Osteoblast (primary cell): ENCODE results near the gene MAPK9. TPM values are rescaled to one million over a fixed set of nuclear protein-coding genes. Genes with fewer than 3 reads are reported as not detected.

Experiments
- DNase-seq: peaks from one replicate; pipeline ENCODE4 v3.0.0; 2011; ENCODE audit warnings: low spot score, mixed read lengths; ENCODE audit not compliant: insufficient read length; ENCODE audit errors: missing footprints
- H2AFZ ChIP-seq: 2 replicates; pipeline ENCODE4 v1.6.0; 2011; ENCODE audit warnings: mild to moderate bottlenecking, low read length
- H3K27ac ChIP-seq: 2 replicates; pipeline ENCODE4 v1.5.1; 2011; ENCODE audit warnings: mild to moderate bottlenecking, low read depth, low read length, moderate library complexity
- H3K27me3 ChIP-seq: 2 replicates; pipeline ENCODE4 v1.6.0; 2012; ENCODE audit warnings: mild to moderate bottlenecking, control low read depth, inconsistent platforms, low read length, moderate library complexity; ENCODE audit not compliant: insufficient read depth
- H3K36me3 ChIP-seq: 2 replicates; pipeline ENCODE4 v1.5.1; 2011; ENCODE audit warnings: mild to moderate bottlenecking, low read length, control low read depth, moderate library complexity; ENCODE audit not compliant: insufficient read depth
- H3K4me1 ChIP-seq: 2 replicates; pipeline ENCODE4 v1.5.1; 2011; ENCODE audit warnings: mild to moderate bottlenecking, low read length, control low read depth, moderate library complexity; ENCODE audit not compliant: insufficient read depth
- H3K4me2 ChIP-seq: 2 replicates; pipeline ENCODE4 v1.6.0; 2011; ENCODE audit warnings: mild to moderate bottlenecking, low read length; ENCODE audit not compliant: insufficient read depth
- H3K4me3 ChIP-seq: fragments of 200-600 bp; sonication (generic); 3 replicates; pipeline ENCODE4 v1.5.1; 2012; ENCODE audit warnings: mild to moderate bottlenecking, low read length, inconsistent platforms; ENCODE audit not compliant: insufficient read depth
- H3K79me2 ChIP-seq: 2 replicates; pipeline ENCODE4 v1.6.0; 2012; ENCODE audit warnings: mild to moderate bottlenecking, low read length, control low read depth, inconsistent platforms; ENCODE audit not compliant: insufficient read depth
- H3K9me3 ChIP-seq: 2 replicates; pipeline ENCODE4 v1.5.1; 2011; ENCODE audit warnings: low read depth, low read length, control low read depth
- H4K20me1 ChIP-seq: 2 replicates; pipeline ENCODE4 v1.6.0; 2012; ENCODE audit warnings: mild to moderate bottlenecking, low read length, control low read depth; ENCODE audit not compliant: insufficient read depth
- CTCF ChIP-seq: IDR thresholded peaks from 2 replicates; pipeline ENCODE4 v1.5.1; 2011; ENCODE audit warnings: mild to moderate bottlenecking, low read depth, low read length, moderate library complexity; ENCODE audit errors: extremely low read depth
- total RNA-seq: library from RNA; depleted of rRNA; stranded (reverse); fragments of >200 nt; gene quantifications from 2 replicates; pipeline ENCODE4 v1.2.3, GENCODE V29; 2012

Gene MAPK9
- total RNA-seq, 1 donor, result 31.8 TPM

- Histone ChIP-seq H4K20me1 (peaks cover 16% of the 10 kb centered on the region), H3K27me3 (no peaks in the 10 kb centered on the region), H2AFZ (no peak overlapping the region), H3K4me3 (no peak overlapping the region), H3K79me2 (peaks cover 53% of the 10 kb centered on the region), H3K9me3 (no peaks in the 10 kb centered on the region), H3K36me3 (peaks cover 23% of the 10 kb centered on the region), H3K27ac (no peak overlapping the region), H3K4me2 (no peak overlapping the region), H3K4me1 (peaks cover 3% of the 10 kb centered on the region)
- DNase-seq, result peak; percentile 82
- no peak for TF ChIP-seq CTCF
These were observed 9.6 kb downstream of the MAPK9 start for GRCh38 chr5:180282281-180282680.

- peaks cover 47% of the 10 kb centered on the region for H3K79me2 ChIP-seq
- H3K27ac ChIP-seq, result no peak overlapping the region
- H3K4me2 ChIP-seq, result no peak overlapping the region
- peaks cover 25% of the 10 kb centered on the region for H3K36me3 ChIP-seq
- H3K27me3 ChIP-seq, result no peaks in the 10 kb centered on the region
- no peak overlapping the region for H3K4me3 ChIP-seq
- peaks cover 3% of the 10 kb centered on the region for H3K4me1 ChIP-seq
- no peak for TF ChIP-seq CTCF
- peaks cover 12% of the 10 kb centered on the region for H4K20me1 ChIP-seq
- no peak for DNase-seq
- H3K9me3 ChIP-seq, result no peaks in the 10 kb centered on the region
- H2AFZ ChIP-seq, result no peak overlapping the region
These were observed 10.2 kb downstream of the MAPK9 start for GRCh38 chr5:180281706-180282105.

GRCh38 chr5:180274695-180275094 is 17.2 kb downstream of the MAPK9 start:
- H3K79me2 ChIP-seq, result peaks cover 1% of the 10 kb centered on the region
- DNase-seq, result no peak
- no peak overlapping the region for H3K27ac ChIP-seq
- TF ChIP-seq CTCF, result no peak
- H4K20me1 ChIP-seq, result no peaks in the 10 kb centered on the region
- no peaks in the 10 kb centered on the region for H3K27me3 ChIP-seq
- H3K9me3 ChIP-seq, result peaks cover 2% of the 10 kb centered on the region
- H2AFZ ChIP-seq, result no peak overlapping the region
- peaks cover 11% of the 10 kb centered on the region for H3K36me3 ChIP-seq
- no peaks in the 10 kb centered on the region for H3K4me1 ChIP-seq
- H3K4me2 ChIP-seq, result no peak overlapping the region
- no peak overlapping the region for H3K4me3 ChIP-seq

GRCh38 chr5:180271221-180271620 is 20.7 kb downstream of the MAPK9 start:
- no peak for DNase-seq
- Histone ChIP-seq H3K4me2 (no peak overlapping the region), H4K20me1 (no peaks in the 10 kb centered on the region), H3K4me3 (no peak overlapping the region), H3K79me2 (no peaks in the 10 kb centered on the region), H3K36me3 (peaks cover 14% of the 10 kb centered on the region), H2AFZ (no peak overlapping the region), H3K4me1 (no peaks in the 10 kb centered on the region), H3K27me3 (no peaks in the 10 kb centered on the region), H3K9me3 (peaks cover 6% of the 10 kb centered on the region), H3K27ac (no peak overlapping the region)
- no peak for TF ChIP-seq CTCF
